Right lobe of liver (tissue), 4 donors: ENCODE data around the gene PARP1.

Experiments used
- POLR2A ChIP-seq: fragments of 450-650 bp; IDR thresholded peaks from one replicate; pipeline ENCODE4 v1.6.1; 2017; ENCODE audit warnings: antibody characterized with exemption, mild to moderate bottlenecking
- TF ChIP-seq, protein P1 (sequence below), 4 donors: fragments of 200-600 bp in 3 of 4; fragments of 450-650 bp in 1 of 4; IDR thresholded peaks; one replicate each; pipeline versions ENCODE4 v1.5.1 to v1.8.0; 2016 to 2022; ENCODE audit warnings: antibody characterized with exemption in 4 of 4, mild to moderate bottlenecking in 2 of 4
- donor health status: DM: no; HTN: no; CAD: no.
- donor health status: DM: no; HTN: no; CAD: no.
- donor health status: DM: no; HTN: yes; CAD: no.

- TF ChIP-seq, protein P1, sequence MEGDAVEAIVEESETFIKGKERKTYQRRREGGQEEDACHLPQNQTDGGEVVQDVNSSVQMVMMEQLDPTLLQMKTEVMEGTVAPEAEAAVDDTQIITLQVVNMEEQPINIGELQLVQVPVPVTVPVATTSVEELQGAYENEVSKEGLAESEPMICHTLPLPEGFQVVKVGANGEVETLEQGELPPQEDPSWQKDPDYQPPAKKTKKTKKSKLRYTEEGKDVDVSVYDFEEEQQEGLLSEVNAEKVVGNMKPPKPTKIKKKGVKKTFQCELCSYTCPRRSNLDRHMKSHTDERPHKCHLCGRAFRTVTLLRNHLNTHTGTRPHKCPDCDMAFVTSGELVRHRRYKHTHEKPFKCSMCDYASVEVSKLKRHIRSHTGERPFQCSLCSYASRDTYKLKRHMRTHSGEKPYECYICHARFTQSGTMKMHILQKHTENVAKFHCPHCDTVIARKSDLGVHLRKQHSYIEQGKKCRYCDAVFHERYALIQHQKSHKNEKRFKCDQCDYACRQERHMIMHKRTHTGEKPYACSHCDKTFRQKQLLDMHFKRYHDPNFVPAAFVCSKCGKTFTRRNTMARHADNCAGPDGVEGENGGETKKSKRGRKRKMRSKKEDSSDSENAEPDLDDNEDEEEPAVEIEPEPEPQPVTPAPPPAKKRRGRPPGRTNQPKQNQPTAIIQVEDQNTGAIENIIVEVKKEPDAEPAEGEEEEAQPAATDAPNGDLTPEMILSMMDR (IDR thresholded peaks at IDR 0.05) = no peak
- no peak for TF ChIP-seq POLR2A
Observed at GRCh38 chr1:226419284-226420029, 11.6 kb upstream of the PARP1 start.
